ENCODE data around the gene CFL1.
A peak's percentile ranks its signal among the peaks of the same experiment; 100 is the strongest.

CFL1 gene

GRCh38 chr11:65890324-65891218 is 32.6 kb upstream of the CFL1 start, which contains the start of gene CCDC85B:
Gene CCDC85B (plus strand): TSS chr11:65890673. CDS start chr11:65890784, 111 bp downstream.
- H3K36me3 ChIP-seq (replicated peaks; ENCODE audit: insufficient read depth, low read length) = no peaks in the 10 kb centered on the region
- H3K4me1 ChIP-seq (ENCODE audit: low read length) = peaks cover 31% of the 10 kb centered on the region

GRCh38 chr11:65888163-65888814 is 30.3 kb upstream of the CFL1 start, which contains the start of gene FIBP:
Gene FIBP (minus strand): TSS chr11:65888471. CDS start chr11:65888418, 53 bp downstream.
- TF ChIP-seq EZH2phosphoT487 (IDR thresholded peaks at IDR 0.05; ENCODE audit: low read length) (no peak), CTCF (IDR thresholded peaks at IDR 0.05; ENCODE audit: low read length) (peak; percentile 79)
- DNase-seq = peak; percentile 97
- Histone ChIP-seq H3K4me1 (ENCODE audit: low read length) (peaks cover 34% of the 10 kb centered on the region), H3K4me3 (ENCODE audit: low read length) (peak within 1 kb of the TSS; percentile 98), H3K9ac (ENCODE audit: low read length) (peak within 1 kb of the TSS; percentile 77), H3F3A (ENCODE audit: insufficient read depth, low read length) (peaks cover 23% of the 10 kb centered on the region), H3K36me3 (replicated peaks; ENCODE audit: insufficient read depth, low read length) (peaks cover 8% of the 10 kb centered on the region), H3K79me2 (ENCODE audit: low read length) (peaks cover 41% of the 10 kb centered on the region), H3K4me2 (ENCODE audit: low read depth, low read length) (peak within 1 kb of the TSS; percentile 100), H3K27me3 (replicated peaks; ENCODE audit: insufficient read depth, low read length) (no peaks in the 10 kb centered on the region), H3K27ac (ENCODE audit: low read length) (peak within 1 kb of the TSS; percentile 69), H3K9me2 (replicated peaks; ENCODE audit: insufficient read depth, low read length) (no peaks in the 10 kb centered on the region), H4K20me1 (ENCODE audit: insufficient read depth, low read length) (no peaks in the 10 kb centered on the region), H2AFZ (ENCODE audit: low read length) (peak within 1 kb of the TSS; percentile 96), H3K9me3 (replicated peaks; ENCODE audit: insufficient read depth, low read length) (no peaks in the 10 kb centered on the region)

More at GRCh38 chr11:65890324-65891218, 32.6 kb upstream of the CFL1 start, which contains the start of gene CCDC85B:
- Histone ChIP-seq H3K9ac (ENCODE audit: low read length) (peak within 1 kb of the TSS; percentile 88), H3F3A (ENCODE audit: insufficient read depth, low read length) (peaks cover 32% of the 10 kb centered on the region), H3K79me2 (ENCODE audit: low read length) (peaks cover 33% of the 10 kb centered on the region), H3K4me2 (ENCODE audit: low read depth, low read length) (peak within 1 kb of the TSS; percentile 97), H3K9me3 (replicated peaks; ENCODE audit: insufficient read depth, low read length) (no peaks in the 10 kb centered on the region), H3K9me2 (replicated peaks; ENCODE audit: insufficient read depth, low read length) (no peaks in the 10 kb centered on the region), H3K4me3 (ENCODE audit: low read length) (peak within 1 kb of the TSS; percentile 98), H2AFZ (ENCODE audit: low read length) (peak within 1 kb of the TSS; percentile 69; the same call in 1 of the 2 replicates), H3K27ac (ENCODE audit: low read length) (peak within 1 kb of the TSS; percentile 81), H3K27me3 (replicated peaks; ENCODE audit: insufficient read depth, low read length) (no peaks in the 10 kb centered on the region), H4K20me1 (ENCODE audit: insufficient read depth, low read length) (no peaks in the 10 kb centered on the region)
- TF ChIP-seq CTCF (IDR thresholded peaks at IDR 0.05; ENCODE audit: low read length) (peak; percentile 42), EZH2phosphoT487 (IDR thresholded peaks at IDR 0.05; ENCODE audit: low read length) (no peak)
- peak; percentile 97 for DNase-seq

- H3K27me3 ChIP-seq (replicated peaks; ENCODE audit: insufficient read depth, low read length) = no peaks in the 10 kb centered on the region
- H3K27ac ChIP-seq (ENCODE audit: low read length) = peak overlapping the region; percentile 27; the same call in 1 of the 2 replicates
- peak; percentile 38 for DNase-seq
- H2AFZ ChIP-seq (ENCODE audit: low read length) = peak overlapping the region; percentile 96
- peak overlapping the region; percentile 63; the same call in 1 of the 2 replicates for H3K9ac ChIP-seq (ENCODE audit: low read length)
- H3K36me3 ChIP-seq (replicated peaks; ENCODE audit: insufficient read depth, low read length) = peaks cover 8% of the 10 kb centered on the region
- H3F3A ChIP-seq (ENCODE audit: insufficient read depth, low read length) = peaks cover 23% of the 10 kb centered on the region
- H3K4me2 ChIP-seq (ENCODE audit: low read depth, low read length) = peak overlapping the region; percentile 100
- peaks cover 41% of the 10 kb centered on the region for H3K79me2 ChIP-seq (ENCODE audit: low read length)
- H3K4me1 ChIP-seq (ENCODE audit: low read length) = peaks cover 34% of the 10 kb centered on the region
- no peaks in the 10 kb centered on the region for H3K9me2 ChIP-seq (replicated peaks; ENCODE audit: insufficient read depth, low read length)
- peak overlapping the region; percentile 98 for H3K4me3 ChIP-seq (ENCODE audit: low read length)
- H4K20me1 ChIP-seq (ENCODE audit: insufficient read depth, low read length) = no peaks in the 10 kb centered on the region
- no peaks in the 10 kb centered on the region for H3K9me3 ChIP-seq (replicated peaks; ENCODE audit: insufficient read depth, low read length)
- TF ChIP-seq EZH2phosphoT487 (IDR thresholded peaks at IDR 0.05; ENCODE audit: low read length) (no peak), CTCF (IDR thresholded peaks at IDR 0.05; ENCODE audit: low read length) (no peak), EZH2 (optimal IDR thresholded peaks at IDR 0.05; ENCODE audit: low read depth, low read length) (no peak)
Measured at GRCh38 chr11:65887723-65888162, 29.8 kb upstream of the CFL1 start.

Data from MM.1S (cell line).